Mucosa of rectum (tissue), 2 donors: Measurements from ENCODE around the gene WNT9A.
"Not testable (repeated sequence)": the region's sequence is repeated elsewhere in the genome, so short reads cannot be mapped to it uniquely, and the experiment has no call there.

ENCODE experiments used
- H3K27ac ChIP-seq, 2 donors: one replicate each; pipeline ENCODE4 v1.7.0; 2013; ENCODE audit warnings: inconsistent platforms in 2 of 2, low read depth in 2 of 2, low read length in 2 of 2
- H3K27me3 ChIP-seq, 2 donors: one replicate each; pipeline ENCODE4 v1.7.0; 2013; ENCODE audit warnings: low read length in 2 of 2; ENCODE audit not compliant: control insufficient read depth in 2 of 2, insufficient read depth in 2 of 2
- H3K36me3 ChIP-seq, 2 donors: one replicate each; pipeline ENCODE4 v1.7.0; 2013; ENCODE audit warnings: low read length in 2 of 2; ENCODE audit not compliant: control insufficient read depth in 2 of 2, insufficient read depth in 2 of 2
- H3K4me1 ChIP-seq, 2 donors: one replicate each; pipeline ENCODE4 v1.7.0; 2013; ENCODE audit warnings: low read length in 2 of 2, mild to moderate bottlenecking in 1 of 2; ENCODE audit not compliant: control insufficient read depth in 2 of 2, insufficient read depth in 2 of 2
- H3K4me3 ChIP-seq, 2 donors: one replicate each; pipeline ENCODE4 v1.7.0; 2013; ENCODE audit warnings: low read length in 2 of 2
- H3K9ac ChIP-seq, 2 donors: one replicate each; pipeline ENCODE4 v1.7.0; 2013; ENCODE audit warnings: low read length in 2 of 2, low read depth in 1 of 2, mild to moderate bottlenecking in 1 of 2
- H3K9me3 ChIP-seq, 2 donors: one replicate each; pipeline ENCODE4 v1.7.0; 2013; ENCODE audit warnings: low read length in 2 of 2; ENCODE audit not compliant: control insufficient read depth in 2 of 2
- donor health status: healthy.
- donor health status: Normal muscosa, but diverticular disease.

Gene WNT9A

DNA sequence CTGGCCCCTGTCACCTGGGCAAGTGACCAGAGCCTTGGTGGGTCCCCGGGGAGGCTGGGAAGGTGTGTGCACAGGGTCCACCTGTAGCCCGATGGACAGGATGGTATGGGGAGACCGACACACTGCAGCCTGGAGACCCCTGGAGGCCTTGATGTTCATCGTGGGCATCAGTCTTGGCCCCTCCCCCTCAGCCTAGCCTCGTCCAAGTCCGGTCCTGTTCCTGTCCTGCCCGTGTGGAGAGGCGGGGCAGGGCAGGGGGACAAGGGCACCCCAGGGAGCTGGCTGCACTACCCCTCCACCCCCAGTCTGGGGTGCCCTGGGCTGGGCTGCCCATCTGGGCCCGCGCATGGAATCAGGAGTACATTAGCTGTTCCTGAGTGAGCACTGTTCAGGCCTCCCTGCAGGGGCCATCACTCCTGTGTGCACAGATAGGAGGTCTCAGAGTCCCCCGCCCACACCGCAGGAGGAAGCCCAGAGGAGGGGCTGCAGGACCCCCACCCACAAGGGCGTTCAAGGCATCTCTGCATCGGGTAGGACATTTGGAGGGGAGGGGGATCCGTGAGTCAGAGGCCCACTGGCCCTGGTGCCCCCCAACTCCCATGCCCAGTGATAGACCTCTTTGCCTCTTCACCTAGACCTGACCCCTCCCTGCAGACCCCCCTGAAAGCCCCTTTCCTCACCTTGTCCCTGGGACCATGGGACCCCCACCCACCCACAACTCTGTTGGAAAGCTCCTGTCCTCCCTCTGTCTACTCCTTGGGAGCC lies 63.2 kb downstream of the WNT9A start:
- Histone ChIP-seq H3K9me3 (no peaks in the 10 kb centered on the region), H3K27ac (no peak overlapping the region), H3K27me3 (no peaks in the 10 kb centered on the region), H3K9ac (no peak overlapping the region), H3K4me1 (peaks cover 0 to 8% of the 10 kb centered on the region in 2 donors), H3K4me3 (no peak overlapping the region), H3K36me3 (no peaks in the 10 kb centered on the region)

DNA sequence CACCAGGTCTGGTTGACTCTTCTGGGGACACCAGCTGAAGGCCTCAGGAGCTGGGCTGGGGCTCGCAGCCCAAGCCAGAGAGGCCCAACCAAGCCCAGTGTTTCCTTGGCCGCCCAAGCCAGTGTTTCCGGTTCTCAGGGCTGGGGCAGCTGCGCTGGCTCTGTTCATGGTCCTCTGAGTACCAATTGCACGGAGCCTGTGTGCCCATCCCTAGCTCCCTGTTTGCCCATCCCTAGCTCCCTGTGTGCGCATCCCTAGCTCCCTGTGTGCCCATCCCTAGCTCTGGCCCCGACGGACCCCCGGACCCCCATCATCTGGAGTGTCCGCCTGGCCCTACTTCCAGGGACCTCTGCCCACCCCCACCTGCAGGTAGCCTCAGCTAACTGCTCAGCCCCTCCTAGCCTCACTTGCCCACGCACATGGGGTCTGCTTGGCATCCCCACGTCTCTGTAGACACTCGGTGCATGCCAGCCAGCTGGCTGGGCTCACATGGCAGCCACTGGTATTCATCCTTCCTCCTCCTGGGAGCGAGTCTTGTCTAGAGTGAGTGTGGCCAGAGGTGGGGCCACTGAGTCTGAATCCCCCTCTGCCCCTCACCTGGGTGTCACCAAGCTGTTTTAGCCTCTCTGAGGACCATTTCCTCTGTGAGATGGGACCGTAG lies 64.0 kb downstream of the WNT9A start:
- Histone ChIP-seq H3K27me3 (no peaks in the 10 kb centered on the region), H3K9me3 (no peaks in the 10 kb centered on the region), H3K4me3 (no peak overlapping the region), H3K9ac (no peak overlapping the region), H3K27ac (no peak overlapping the region), H3K4me1 (peaks cover 0 to 8% of the 10 kb centered on the region in 2 donors), H3K36me3 (no peaks in the 10 kb centered on the region)

DNA sequence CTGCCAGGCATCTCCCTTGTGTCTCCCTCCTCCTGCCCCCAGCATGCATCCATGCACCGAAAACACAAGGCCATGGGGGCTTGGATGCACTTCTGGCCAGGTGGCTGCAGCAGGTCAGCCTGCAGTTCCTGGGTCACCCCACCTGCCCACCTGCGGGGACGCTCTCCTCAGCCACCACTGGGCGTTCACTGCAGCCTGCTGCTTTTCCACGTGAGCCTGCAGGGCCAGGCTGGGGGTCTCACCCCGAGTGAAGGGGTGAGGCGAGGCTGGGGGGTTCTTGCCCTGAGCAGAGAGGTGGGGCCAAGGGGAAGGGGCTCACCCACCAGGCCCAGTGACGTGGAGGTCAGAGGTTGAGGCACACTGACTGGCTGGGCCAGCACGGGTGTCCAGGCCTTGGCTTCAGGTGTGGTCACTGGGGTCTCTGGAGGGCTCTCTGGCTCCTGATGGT lies 64.6 kb downstream of the WNT9A start:
- no peaks in the 10 kb centered on the region for H3K9me3 ChIP-seq
- no peak overlapping the region for H3K9ac ChIP-seq
- peaks cover 0 to 8% of the 10 kb centered on the region in 2 donors for H3K4me1 ChIP-seq
- no peak overlapping the region for H3K4me3 ChIP-seq
- no peak overlapping the region for H3K27ac ChIP-seq
- no peaks in the 10 kb centered on the region for H3K36me3 ChIP-seq
- no peaks in the 10 kb centered on the region for H3K27me3 ChIP-seq

DNA sequence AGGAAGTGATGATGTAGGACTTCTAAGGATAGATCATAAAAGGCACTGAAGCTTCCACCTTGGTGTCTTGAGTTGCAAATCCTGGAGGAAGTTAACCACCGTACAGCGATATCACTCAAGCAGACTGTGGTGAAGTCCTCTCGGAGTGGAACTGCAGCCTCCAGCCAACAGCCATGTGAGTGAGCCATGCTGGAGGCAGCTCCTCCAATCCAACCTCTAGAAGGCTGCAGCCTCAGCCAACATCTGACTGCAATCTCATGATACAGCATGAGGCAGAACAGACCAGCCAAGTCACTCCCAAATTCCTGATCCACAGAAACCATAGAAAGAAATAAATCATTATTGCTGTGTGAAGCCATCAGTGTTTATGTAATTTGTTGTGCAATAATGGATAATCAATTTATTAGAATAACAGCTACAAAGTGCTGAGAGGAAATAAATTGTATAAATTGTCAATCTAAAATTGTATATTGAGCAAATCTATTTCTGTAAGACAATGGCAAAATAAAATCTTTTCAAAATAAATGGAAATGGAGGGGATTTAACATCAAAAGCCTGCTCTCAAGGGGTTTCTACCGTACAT lies 67.3 kb downstream of the WNT9A start:
- H3K4me3 ChIP-seq = no peak overlapping the region

DNA sequence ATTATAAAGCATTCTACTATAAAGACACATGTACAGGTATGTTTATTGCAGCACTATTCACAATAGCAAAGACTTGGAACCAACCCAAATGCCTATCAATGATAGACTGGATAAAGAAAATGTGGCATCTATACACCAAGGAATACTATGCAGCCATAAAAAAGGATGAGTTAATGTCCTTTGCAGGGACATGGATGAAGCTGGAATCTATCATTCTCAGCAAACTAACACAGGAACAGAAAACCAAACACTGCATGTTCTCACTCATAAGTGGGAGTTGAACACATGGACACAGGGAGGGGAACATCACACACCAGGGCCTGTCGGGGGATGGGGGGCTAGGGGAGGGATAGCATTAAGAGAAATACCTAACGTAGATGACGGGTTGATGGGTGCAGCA lies 69.9 kb downstream of the WNT9A start:
- not testable (repeated sequence) for H3K9me3 ChIP-seq, H3K27me3 ChIP-seq, H3K9ac ChIP-seq, H3K36me3 ChIP-seq, H3K27ac ChIP-seq, H3K4me1 ChIP-seq, H3K4me3 ChIP-seq

More for the DNA sequence above, 67.3 kb downstream of the WNT9A start:
- H3K9ac ChIP-seq = no peak overlapping the region
- H3K27me3 ChIP-seq = no peaks in the 10 kb centered on the region
- H3K4me1 ChIP-seq = peaks cover 0 to 2% of the 10 kb centered on the region in 2 donors
- no peak overlapping the region for H3K27ac ChIP-seq
- no peaks in the 10 kb centered on the region for H3K36me3 ChIP-seq
- no peaks in the 10 kb centered on the region for H3K9me3 ChIP-seq

DNA sequence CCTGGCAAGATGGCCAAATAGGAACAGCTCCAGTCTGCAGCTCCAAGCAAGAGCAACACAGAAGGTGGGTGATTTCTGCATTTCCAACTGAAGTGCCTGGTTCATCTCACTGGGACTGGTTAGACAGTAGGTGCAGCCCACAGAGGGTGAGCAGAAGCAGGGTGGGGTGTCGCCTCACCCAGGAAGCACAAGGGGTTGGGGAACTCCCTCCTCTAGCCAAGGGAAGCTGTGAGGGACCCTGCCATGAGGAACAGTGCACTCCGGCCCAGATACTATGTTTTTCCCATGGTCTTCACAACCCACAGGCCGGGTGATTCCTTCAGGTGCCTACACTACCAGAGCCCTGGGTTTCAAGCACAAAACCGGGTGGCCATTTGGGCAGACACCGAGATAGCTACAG lies 75.8 kb downstream of the WNT9A start:
- H3K9me3 ChIP-seq, H3K4me3 ChIP-seq, H3K36me3 ChIP-seq, H3K27ac ChIP-seq, H3K4me1 ChIP-seq, H3K27me3 ChIP-seq, H3K9ac ChIP-seq: not testable (repeated sequence)

DNA sequence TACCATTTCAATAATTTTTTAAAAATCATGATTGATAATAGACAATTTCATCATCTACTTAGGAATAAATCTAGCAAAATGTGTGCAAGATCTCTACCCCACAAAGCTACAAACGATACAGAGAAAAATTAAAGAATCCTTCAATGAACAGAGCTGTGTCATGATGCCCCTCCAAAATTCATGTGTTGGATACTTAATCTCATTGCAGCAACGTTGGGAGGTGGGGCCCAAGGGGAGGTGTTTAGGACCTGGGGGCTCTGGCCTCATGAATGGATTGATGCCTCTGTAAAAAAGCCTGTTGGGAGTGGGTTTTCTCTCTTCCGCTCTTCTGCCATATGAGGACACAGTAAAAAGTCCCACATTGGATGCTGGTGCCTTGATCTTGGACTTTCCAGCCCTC lies 77.4 kb downstream of the WNT9A start:
- H3K27me3 ChIP-seq = no peaks in the 10 kb centered on the region
- H3K27ac ChIP-seq = no peak overlapping the region
- no peaks in the 10 kb centered on the region for H3K36me3 ChIP-seq
- no peak overlapping the region for H3K9ac ChIP-seq
- H3K9me3 ChIP-seq = no peaks in the 10 kb centered on the region
- no peaks in the 10 kb centered on the region for H3K4me1 ChIP-seq
- no peak overlapping the region for H3K4me3 ChIP-seq

DNA sequence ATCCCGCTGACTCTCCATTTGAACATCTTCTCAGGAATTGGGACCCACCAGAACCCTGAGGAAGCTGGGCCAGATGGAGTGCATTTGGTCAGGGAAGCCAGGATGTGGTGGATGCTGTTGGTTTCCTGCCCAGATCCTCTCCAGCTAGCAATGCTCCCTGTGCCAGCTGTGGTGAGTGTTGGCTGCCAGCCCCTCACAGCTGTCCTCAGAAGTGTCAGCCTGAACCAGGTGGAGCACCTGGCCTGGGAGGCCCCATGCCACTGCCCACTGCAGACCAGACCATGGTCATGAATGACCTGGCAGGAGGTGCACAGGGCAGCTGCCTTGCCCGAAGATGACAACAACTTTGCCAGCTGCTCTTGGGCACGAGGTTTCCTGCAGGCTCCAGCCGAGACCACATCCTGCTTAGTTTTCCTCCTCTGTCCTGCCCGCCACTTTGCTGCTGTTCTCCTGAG lies 77.9 kb downstream of the WNT9A start:
- Histone ChIP-seq H3K9ac (no peak overlapping the region), H3K27me3 (no peaks in the 10 kb centered on the region), H3K27ac (no peak overlapping the region), H3K36me3 (no peaks in the 10 kb centered on the region), H3K9me3 (no peaks in the 10 kb centered on the region), H3K4me1 (no peaks in the 10 kb centered on the region), H3K4me3 (no peak overlapping the region)

DNA sequence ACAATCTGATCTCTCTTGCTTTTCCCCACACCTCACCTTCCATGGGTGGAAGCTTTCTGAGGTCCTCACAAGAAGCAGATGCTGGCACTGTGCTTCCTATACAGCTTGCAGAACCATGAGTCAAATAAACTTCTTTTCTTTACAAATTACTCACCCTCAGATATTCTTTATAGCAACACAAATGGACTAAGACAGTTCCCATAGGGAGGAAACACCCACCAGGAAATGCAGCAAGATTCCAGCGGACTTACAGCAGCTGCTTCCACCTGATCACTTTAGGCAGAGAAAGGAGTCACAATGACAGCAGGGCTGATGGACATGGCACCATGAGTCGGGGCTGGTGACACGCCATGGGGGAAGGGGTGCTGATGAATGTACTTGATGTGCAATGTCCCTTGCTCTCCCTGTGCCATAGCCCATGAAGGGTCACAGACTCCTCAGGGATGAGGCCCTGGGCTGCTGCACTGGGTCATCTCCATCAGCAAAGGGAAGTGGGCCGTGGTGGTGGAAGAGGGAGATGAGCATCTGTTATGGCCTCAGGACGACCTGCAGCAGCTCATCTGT lies 78.4 kb downstream of the WNT9A start:
- H3K9me3 ChIP-seq = no peaks in the 10 kb centered on the region
- no peaks in the 10 kb centered on the region for H3K27me3 ChIP-seq
- no peaks in the 10 kb centered on the region for H3K4me1 ChIP-seq
- no peak overlapping the region for H3K9ac ChIP-seq
- H3K4me3 ChIP-seq = no peak overlapping the region
- H3K36me3 ChIP-seq = no peaks in the 10 kb centered on the region
- no peak overlapping the region for H3K27ac ChIP-seq
